A549 (cell line): Measurements from ENCODE around the gene OR2W1.

Source experiments
- CHD2 ChIP-seq: fragments of 150-350 bp; IDR thresholded peaks from 2 replicates; pipeline ENCODE4 v1.6.1; 2014; ENCODE audit warnings: low read length; ENCODE audit not compliant: partially characterized antibody
- CTCF ChIP-seq: fragments of >200 bp; sonication (Bioruptor Twin); formaldehyde crosslinking; IDR thresholded peaks from 3 replicates; pipeline ENCODE4 v1.5.1; 2016
- EP300 ChIP-seq, 2 experiments: fragments of >200 bp; sonication (Bioruptor Twin); formaldehyde crosslinking; IDR thresholded peaks; 2 replicates in 1 of 2; 3 replicates in 1 of 2; pipeline ENCODE4 v1.6.1; 2016 to 2017
- MAX ChIP-seq: IDR thresholded peaks from 2 replicates; pipeline ENCODE4 v1.6.1; 2012
- PBX3 ChIP-seq: IDR thresholded peaks from 2 replicates; pipeline ENCODE4 v1.6.1; 2012
- POLR2A ChIP-seq: IDR thresholded peaks from 2 replicates; pipeline ENCODE4 v1.6.1; 2012; ENCODE audit warnings: mild to moderate bottlenecking, low read length
- POLR2AphosphoS2 ChIP-seq: conservative IDR thresholded peaks from 2 replicates; pipeline ENCODE4 v1.6.1; 2012; ENCODE audit warnings: low read length, improper control_type of control experiment, inconsistent platforms
- SMC3 ChIP-seq: fragments of >200 bp; sonication (Bioruptor Twin); formaldehyde crosslinking; IDR thresholded peaks from 3 replicates; pipeline ENCODE4 v1.6.1; 2018; ENCODE audit warnings: inconsistent platforms
- ZNF302 ChIP-seq: fragments of 250-450 bp; sonication (Bioruptor Pico); IDR thresholded peaks from 2 replicates; pipeline ENCODE4 v1.9.0; 2021; ENCODE audit warnings: inconsistent platforms, mild to moderate bottlenecking, moderate library complexity

DNA sequence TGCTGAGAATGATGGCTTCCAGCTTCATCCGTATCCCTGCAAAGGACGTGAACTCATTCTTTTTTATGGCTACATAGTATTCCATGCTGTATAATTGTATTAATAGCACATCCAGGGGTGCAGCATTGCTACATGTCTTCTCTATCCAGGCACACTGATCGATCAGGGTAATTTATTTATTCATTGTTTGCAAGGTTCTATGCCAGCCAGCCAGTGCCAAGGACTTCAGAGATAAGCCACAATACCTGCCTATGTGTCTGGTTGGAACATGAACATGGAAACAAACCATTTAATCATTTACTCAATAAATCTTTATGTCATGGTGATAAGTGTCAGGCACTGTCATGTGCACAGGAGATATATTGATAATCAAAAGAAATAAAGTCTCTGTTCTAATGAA is 48.0 kb upstream of the OR2W1 start:
- TF ChIP-seq POLR2AphosphoS2 (no peak), CHD2 (no peak), CTCF (no peak), POLR2A (no peak), PBX3 (no peak), MAX (no peak), EP300 (IDR thresholded peaks at IDR 0.05) (no peak), SMC3 (no peak), ZNF302 (CRISPR knock-in tag) (no peak)
